GM18520 (cell line): ENCODE data around the gene JADE2.
"Not testable (repeated sequence)": the region's sequence is repeated elsewhere in the genome, so short reads cannot be mapped to it uniquely, and the experiment has no call there.

Experiments
- ATAC-seq: cut with Tn5 transposase; IDR thresholded peaks from one replicate; pipeline ENCODE4 v1.9.1; 2021; ENCODE audit not compliant: unreplicated experiment

JADE2 gene

DNA sequence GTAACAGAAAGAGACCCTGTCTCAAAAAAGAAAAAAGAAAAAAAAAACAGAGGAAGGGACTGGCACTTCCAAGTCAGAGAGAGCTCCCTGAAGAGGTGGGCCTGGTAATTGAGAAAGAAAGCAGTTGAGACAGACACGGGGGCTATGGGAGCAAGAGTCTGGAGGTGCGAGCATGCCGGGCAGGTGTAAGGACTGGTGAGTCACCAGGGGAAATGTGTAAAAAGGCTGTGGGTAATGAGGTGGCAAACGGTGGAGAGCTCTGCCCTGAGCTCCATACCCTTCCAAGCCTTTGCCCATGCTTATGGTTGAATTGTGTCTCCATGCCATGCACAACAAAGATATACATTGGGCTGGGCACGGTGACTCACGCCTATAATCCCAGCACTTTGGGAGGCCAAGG lies 18.0 kb upstream of the JADE2 start:
- ATAC-seq = no peak

DNA sequence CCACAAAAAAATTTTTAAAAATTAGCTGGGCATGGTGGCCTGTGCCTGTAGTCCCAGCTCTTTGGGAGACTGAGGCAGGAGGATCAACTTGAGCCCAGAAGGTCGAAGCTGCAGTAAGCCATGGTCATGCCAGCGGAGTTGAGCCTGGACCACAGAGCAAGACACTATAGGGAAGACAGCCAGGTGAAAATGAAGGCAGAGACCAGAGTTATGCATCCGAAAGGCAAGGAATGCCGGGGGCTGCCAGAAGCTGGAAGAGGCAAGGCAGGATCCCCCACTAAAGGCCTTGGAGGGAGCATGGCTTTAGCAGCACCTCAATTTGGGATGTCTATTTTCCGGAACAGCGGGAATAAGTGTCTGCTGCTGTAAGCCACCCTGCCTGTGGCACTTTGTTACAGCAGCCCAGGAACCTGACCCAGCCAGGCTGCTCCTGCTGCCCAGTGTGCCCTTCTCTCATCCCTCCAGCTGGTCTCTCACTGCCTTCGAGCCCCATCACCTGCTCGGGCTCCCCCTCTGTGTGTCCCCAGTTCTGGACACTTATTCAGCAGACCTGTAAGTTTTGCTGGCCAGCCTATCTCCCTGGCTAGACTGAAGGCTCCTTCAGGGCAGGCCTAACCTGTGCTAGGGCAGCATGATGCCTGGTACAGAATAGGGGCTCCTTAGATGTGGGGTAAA lies 16.8 kb upstream of the JADE2 start:
- ATAC-seq = no peak

DNA sequence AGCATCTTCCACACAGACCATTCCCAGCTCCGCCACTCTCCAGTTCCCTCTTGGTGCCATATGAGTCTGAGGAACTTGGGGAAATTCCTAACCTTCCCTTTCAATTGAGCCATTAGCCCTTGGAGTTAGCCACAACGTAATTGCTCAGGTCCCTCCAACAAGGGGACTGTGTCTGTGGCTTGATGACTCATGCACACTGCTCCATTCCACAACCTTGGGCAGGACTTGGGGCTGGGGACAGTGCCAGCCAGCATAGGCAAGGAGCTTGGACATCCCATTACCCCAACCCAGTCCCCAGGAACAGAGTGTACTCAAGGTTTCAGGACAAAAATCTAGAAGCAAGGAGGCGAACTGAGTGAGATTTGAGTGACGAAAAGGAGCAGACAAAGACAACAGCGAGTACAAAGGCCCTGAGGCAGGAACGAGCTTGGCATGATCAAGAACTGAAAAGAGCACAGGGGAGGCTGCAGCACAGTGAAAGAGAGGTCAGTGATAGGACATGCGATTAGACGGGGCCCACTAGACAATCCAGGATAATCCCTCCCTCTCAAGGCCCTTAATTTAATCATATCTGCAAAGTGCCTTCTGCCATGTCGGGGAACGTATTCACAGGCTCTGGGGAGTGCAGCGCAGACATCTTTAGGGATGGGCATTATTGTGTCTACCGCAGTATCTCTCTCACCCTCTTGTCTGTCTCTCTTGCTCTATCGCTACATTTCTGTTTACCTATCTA lies 16.0 kb upstream of the JADE2 start:
- no peak for ATAC-seq

DNA sequence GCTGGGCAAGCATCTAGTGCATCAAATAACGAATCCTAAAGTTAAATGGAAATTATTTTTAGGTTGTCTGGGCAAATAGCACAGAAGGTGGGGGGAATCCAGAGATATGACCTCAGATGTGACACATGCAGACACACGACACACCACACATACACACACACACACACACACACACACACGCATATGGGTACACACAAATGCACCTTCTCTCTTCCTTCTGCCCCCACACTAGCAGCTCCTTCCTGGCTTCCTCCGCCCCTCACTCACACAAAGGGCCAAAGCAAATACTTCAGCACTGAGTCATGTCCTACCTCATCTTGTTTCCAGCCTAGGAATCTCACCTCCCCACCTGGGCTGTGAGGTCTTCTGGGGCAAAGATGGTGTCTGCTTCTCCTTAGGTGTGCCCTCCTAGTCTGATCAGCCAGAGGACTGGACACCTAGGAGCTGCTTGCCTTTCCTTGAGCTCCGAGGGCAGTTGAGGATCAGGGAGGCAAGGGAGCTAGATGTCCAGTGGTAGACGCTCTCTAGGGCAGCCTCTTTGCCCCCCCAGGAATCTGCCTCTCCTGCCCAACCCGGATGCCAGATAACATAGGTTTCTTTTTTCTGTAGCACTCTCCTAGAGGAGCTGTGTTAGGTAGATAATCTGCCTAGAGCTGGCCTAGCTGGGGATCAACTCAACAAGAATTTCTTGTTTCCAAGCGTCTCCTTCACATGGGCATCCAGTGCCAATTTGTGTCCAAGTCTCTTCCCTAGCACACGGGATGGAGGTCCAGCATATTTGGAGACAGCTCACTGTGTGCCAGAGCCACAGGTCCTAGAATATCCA lies 14.3 kb upstream of the JADE2 start:
- no peak for ATAC-seq

DNA sequence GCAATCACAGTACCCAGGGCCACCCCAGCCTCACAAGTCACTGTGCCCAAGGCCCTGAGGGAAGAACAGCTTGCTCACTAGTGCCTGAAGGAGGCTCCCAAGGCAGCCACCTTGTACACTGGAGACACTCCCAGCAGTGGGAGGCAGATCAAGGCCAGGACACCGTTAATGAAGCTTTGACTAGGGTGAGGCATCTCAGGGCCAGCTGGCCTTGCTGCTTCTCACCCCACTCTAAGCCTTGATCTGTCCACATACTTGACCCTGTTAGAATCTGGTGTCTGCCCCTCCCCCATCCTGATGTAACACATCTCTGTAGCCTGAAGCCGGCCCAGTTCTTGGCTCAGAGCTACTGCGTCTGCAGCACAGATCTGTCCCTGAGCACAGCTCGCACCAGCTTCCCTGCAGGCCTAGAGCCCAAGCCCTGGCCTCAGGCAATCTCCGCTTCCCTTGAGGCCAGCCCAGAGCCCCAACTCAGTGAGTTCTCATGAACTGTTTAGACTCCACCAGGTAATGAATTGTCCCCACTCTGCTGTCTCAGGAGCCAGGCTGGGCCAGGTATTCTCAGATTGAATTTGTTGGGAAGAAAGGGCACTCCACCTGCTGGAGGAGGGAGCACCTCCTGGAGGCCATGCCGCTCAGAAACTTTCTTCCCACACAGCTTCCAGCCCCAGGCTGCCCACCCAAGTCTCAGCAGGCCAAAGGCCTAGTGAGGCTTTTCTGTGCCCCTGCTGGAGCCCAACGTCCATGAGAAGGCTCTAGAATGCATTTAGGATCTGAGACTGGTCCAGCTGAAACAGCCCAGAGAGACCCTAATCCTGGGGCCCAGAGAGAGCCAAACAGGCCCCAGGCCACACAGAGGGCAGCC lies 13.4 kb upstream of the JADE2 start:
- ATAC-seq = no peak

DNA sequence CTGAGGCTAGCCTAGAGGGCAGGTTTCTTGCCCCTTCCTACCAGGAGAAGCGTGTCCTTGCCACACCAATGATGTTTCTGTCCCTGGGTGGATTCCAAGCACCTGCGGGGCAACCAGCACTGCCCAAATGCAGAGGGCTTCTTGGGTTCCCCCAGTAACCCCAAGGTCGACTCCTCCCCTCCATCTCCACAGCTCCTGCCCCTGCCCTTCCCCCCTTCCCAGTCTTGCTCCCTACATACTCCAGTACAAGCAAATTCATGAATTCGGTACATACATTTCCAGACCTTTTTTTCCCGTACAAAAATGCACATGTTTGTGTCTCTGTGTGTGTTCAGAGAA lies 12.8 kb upstream of the JADE2 start:
- no peak for ATAC-seq

DNA sequence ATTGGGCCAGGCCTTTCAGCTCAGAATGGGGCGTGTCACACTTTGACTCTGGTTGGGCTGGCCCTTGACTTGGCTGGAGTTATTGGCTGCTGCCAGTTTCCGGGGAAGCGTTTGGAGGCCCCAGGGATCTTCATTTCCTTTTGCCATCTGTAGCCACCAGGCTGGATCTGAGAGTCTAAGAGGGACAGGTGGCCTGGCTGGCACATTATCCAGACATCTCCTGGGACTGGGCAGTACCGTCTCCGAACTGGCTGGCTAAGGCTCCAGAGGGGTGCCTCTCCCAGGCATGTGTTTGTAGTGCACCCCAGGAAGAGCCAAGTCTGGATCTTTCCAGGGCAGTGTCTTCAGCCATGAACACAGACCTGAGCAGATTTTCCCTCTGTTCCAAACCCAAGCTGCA lies 9.7 kb upstream of the JADE2 start:
- ATAC-seq = no peak

DNA sequence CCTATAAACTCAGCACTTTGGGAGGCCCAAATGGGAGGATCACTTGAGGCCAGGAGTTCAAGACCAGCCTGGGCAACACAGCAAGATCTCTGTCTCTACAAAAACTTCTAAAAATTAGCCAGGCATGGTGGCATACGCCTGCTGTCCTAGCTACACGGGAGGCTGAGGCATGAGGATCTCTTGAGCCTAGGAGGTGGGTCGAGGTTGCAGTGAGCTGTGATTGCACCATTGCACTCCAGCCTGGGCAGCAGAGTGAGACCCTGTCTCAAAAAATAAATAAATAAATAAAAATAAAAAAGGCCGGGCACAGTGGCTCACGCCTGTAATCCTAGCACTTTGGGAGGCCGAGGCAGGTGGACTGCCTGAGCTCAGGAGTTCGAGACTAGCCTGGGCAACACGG lies 8.5 kb upstream of the JADE2 start:
- not testable (repeated sequence) for ATAC-seq

DNA sequence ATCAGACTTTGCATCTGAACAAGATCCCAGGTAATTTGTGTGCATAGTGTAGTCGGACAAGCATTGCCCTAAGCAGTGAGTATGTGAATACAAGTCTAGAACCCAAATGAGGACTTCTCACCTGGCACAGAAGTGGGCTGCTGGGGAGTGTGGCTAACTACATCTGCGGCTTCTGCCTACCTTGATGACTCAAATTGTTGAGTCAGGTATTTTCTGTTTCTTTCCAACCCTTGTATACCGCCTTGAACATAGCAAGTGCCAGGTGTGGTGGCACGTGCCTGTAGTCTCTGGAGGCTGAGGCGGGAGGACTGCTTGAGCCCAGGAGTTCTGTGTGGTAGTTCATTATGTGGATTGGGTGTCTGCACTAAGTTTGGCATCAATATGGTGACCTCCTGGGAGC lies 7.9 kb upstream of the JADE2 start:
- no peak for ATAC-seq

DNA sequence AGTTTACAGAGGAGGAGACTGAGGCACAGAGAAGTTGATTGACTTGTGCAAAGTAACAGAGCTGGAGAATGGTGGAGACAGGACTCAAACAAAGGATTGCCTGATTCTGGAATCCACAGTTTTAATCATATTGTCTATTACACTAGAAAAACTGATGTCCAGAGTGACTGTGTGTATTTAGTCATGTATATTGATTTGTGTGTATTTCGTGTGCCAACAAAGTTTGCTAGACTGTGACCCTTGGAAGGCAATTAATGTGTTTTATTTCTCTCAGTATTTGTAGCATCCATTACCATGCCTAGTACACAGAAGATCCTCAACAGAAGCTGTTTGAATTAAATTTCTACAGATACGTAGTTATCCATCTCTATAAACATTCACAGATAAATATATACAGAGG lies 5.5 kb upstream of the JADE2 start:
- ATAC-seq = no peak

DNA sequence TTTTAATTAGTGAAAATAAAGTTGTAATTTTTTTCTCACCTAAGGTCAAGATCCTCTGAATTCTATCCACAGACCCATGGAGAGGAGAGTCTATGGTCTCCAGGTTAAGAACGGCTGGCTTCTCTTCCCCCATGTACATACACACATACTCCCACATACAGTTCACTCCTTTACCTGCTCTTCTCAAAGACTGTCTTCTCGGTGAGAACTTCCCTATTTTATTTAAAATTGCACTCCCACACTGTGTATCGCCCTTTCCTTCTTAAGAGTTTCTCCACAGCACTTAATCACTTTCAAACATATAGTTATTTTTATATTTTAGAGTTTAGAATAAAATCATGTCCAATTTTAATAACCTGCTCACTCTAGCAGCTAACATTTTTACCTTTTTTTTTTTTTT lies 3.6 kb upstream of the JADE2 start:
- ATAC-seq = no peak

DNA sequence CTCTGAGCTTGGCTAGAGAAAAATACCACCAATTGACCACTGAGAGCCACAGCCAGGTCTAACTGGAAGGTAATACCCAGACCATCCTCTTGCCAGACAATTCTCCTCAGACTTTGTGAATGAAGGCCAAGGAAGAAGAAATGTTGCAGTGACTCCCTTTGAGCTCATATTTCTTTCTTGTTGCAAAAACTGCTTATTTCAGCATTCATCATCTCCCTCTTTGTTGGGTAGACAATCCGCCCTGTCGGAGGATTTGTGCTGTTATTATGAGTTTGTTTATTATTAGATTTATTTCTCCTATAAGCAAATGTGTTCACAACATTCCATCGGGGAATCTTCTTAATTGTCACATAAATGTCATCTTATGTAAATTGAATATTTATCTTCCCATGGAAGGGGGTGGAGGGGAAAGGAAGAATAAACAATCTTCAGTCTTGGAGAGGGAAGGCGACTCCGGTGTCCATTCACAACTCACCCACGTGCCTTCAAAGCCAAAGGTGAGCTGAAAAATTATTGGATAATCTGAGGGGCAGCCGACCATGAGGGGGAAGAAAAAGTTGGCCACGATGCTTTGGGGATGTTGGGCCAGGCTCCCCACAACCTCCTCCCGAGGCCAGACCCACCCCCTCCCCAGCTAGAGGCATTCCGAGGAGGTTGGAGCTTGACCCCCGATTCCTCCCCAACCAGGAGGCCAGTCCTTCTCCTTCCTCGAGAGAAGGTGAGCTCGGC lies 1.8 kb upstream of the JADE2 start:
- ATAC-seq = no peak

DNA sequence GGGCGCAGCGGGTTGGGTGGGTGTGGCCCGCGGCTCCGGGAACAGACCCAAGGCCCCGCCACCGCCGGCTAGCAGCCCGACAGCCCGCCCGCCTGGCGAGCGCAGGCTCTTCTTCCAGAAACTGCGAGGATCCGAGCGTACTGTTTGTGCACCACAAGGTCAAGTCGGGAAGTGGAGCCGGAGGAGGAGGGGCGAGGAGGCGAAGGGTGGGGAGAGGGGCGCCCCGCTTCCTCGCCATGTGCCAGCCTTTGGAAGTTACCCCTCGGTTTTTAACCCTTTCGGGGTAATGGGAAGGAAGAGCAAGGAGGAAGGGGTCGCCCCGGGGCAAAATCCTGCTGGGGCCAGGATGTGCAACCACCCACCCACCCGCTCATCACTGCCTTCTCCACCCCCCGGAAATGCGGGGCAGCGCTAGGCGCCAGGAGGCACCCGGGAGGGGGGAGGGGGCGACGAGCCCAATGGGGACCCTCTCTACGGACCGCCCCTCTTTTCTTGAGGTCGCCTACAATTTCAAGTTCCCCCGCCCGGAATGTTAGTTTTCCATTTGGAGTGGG lies 1.1 kb upstream of the JADE2 start:
- no peak for ATAC-seq

DNA sequence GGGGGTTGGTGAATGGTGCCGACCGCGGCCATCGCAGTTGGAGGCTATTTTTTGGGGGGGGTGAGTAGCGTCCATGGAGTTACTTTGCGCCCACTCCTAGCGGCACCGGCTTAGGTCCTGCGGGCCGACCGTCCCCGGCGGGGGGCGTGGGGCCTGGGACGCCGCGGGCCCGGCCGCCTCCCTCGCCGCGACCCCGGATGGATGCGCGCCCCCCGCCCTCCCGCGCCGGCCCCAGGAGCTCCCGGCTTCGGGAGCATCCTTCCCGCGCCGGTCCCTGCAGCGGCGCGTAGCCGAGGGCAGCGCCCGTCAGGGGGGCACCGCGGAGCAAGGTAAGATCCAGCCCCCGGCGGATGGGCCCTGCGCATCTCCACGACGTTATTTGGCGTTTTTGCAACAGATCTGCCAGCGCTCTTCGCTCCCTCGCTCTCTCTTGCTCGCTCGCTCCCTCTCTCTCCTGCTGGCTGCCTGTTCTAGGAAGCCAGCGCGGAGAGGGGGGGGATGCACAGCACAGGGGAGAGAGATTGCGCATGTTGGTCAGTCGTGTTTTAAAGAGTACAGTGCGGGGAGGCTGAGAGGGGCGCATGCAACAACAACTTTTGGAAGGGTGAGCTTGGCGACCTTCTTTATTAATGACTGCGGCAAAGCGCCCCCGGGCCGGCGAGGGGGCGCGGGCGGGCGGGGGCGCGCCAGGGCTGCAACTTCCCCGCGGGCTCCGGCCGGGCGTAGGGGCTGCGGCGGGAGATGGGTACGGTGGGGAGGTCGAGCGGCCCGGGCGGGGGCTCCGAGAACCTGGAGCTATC lies 413 bp downstream of the JADE2 start:
- no peak for ATAC-seq

DNA sequence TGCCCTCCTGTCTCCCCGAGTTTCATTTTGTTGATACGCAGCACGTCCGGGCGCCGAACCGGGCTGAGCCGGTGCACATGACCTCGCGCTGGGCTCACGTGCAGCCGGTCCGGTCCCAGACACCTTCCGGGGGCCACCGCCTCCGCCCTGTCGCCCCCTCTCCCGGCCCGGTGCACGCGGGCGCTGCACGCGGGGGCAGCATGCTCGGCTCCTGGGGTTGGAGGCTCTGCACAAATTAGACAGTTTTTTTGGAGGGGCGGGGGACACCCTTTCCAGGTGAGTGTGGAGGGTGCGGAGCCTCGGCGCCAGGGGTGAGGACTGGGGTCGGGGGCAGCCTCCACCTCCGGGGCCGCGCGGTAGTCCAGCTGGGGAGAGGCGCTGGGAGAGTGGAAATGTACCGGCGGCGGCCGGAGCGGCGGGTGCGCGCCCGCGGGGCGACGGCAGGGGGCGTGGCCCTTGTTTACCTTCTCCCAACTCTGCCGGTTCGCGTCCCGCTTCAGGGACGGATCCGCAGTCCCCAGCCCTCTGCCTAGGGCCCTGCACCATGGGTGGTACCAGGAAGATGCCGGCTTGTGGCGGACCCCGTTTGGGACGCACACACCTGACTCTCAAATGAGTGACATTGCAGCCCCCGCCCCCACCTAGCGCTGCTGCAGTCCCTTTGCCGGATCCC lies 1.1 kb downstream of the JADE2 start:
- ATAC-seq = peak; percentile 27

DNA sequence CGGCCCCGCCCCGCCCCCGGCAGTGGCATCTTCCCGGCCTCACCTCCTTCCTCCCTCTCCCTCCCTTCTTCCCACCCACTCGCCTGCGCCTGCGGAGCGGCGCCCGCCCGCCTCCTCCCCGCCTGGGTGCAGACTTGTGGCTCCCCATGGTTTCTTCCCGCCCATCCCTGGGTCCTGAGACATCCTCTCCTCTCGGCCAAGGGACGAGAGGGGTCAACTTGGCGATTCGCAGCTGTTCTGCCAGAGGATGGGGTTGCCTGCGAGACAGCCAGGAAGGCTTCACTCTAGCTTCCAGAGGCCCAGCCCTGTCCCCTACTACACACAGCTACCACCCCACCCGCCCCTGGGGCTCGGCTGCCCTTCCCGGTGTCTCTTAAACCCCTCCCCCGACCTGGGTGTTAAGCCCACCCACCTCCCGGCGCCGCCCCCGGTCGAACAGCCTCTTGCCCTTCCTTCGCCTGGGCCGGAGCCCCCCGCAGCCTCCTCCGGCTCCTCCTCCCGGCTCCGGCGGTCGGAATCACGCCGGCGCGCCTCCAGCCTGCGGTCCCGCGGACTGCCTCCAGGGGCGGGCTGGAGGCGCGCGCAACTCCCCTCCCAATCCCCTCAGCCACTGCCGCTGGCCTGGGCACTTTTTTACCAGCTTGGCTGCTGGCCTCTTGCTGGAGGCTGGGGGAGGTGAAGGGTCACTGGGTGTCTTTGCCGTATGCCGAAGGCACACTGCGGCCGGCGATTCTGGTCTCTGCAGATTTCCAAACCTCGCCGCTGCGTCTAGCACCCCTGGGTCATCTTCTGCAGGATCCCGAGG lies 1.9 kb downstream of the JADE2 start:
- peak; percentile 23 for ATAC-seq

DNA sequence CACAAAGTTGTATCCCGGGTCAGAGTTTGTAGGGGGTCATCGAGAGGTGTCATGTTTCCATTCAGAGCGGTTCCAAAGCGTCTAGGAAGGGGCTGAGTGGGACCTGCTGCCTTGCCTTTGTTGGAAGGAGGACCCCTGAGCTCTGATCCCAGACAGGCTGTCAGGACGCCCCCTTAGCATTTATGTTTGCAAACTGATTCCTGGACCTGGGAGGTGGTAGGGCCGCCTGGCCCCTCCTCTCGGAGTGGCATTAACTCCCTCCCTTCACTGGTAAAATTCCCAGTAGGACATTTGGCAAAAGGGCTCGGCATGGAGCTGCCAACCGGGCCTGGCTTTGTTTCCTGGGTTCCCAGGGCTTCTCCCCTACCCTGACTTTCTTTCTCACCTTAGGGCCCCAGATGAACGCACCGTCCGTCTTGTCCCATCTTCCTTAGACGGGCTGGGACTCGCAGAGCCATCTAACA lies 2.5 kb downstream of the JADE2 start:
- no peak for ATAC-seq

DNA sequence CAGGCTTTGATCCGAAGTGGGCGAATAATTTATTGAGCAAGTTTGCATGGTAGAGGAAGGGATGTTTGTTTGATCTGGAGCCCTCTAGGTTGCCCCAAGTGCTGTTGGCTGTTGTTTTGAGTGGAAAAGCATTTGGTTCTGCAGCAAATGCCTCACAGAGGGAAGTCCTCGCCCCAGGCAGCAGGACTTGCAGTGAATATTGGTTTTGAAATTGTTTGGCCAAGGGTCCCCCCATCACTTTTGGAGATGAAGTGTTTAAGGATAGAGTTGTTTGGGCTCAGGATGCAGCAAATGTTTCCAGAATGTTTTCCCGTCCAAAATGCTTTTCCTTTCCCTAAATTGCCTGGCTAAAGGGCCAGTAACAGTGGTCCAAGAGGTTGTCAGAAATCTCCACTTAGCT lies 3.1 kb downstream of the JADE2 start:
- no peak for ATAC-seq
